GM19467 (cell line): Measurements from ENCODE around the gene CERKL.

Source experiments
- ATAC-seq: cut with Tn5 transposase; IDR thresholded peaks from one replicate; pipeline ENCODE4 v1.9.1; 2021; ENCODE audit warnings: mild to moderate bottlenecking, moderate library complexity; ENCODE audit not compliant: unreplicated experiment

CERKL gene

GRCh38 chr2:181578829-181579228 is 78.1 kb downstream of the CERKL start:
- ATAC-seq: no peak

DNA sequence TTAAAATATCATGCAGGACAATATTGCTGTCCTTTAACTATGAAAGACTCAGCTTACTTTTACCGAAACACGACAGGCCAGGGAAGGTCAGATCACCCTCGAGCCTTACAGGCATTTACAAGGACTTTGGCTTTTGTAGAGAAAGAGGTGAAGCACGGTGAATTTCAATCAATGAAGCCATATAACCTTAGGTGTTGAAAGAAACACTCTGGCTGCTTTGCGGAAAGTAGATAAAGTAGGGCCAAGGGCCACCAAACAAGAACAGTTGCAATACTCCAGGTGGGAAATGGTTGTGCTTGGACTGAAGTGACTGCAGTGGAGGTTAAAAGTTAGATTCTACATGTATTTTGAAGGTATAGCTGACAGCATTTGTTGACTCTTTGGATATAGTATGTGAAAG is 80.5 kb downstream of the CERKL start:
- ATAC-seq: no peak

GRCh38 chr2:181575650-181576025 is 81.3 kb downstream of the CERKL start:
- no peak for ATAC-seq

GRCh38 chr2:181575024-181575649 is 81.8 kb downstream of the CERKL start:
- ATAC-seq: no peak

- ATAC-seq: no peak
Observed at GRCh38 chr2:181574321-181574720, 82.6 kb downstream of the CERKL start.

DNA sequence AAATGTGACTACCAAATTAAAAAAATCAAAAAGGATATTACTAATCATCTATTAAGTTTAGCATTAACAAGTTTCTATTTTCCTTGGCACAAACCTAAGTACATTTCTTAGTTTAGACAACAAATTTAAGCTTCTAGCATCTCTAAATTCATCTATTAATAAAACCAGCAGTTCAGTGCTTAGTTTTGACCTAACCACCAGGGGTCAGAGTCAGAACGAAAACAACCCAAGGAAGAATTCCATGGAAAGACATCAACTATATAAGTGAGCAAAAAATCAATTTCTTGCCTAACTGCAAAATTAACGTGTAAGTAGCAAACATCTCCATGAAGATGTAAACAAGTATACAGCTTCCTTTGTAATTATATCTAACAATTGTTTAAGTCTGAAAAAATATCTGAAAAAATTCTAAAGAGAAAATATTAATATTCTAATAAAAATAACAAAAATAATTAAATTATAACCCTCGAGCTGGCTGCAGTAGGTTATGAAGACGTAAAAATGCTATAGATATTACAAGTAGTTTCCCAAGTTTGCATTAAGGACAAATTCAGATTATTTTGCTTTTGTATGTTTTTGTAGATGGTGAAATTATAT is 83.7 kb downstream of the CERKL start:
- ATAC-seq: no peak

GRCh38 chr2:181570833-181571661 is 85.9 kb downstream of the CERKL start:
- no peak for ATAC-seq

DNA sequence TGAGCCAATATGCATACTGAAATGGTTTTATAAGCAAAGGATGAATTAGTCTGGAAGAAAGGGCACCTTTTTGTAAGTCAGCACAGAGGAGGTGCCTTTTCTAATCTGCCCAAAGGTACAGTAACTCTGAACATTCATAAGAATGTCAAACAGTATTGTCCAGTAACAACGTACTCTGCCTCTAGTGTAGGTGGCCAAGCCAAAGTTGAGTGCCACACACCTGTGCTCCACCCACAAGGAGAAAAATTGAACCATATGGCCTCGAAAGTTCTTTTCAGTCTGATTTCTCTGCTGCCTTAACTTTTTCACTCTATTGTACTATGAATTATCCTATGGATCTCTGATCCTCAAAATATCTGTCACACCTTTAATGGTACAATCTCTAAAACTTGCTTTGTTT is 86.8 kb downstream of the CERKL start:
- ATAC-seq: no peak

DNA sequence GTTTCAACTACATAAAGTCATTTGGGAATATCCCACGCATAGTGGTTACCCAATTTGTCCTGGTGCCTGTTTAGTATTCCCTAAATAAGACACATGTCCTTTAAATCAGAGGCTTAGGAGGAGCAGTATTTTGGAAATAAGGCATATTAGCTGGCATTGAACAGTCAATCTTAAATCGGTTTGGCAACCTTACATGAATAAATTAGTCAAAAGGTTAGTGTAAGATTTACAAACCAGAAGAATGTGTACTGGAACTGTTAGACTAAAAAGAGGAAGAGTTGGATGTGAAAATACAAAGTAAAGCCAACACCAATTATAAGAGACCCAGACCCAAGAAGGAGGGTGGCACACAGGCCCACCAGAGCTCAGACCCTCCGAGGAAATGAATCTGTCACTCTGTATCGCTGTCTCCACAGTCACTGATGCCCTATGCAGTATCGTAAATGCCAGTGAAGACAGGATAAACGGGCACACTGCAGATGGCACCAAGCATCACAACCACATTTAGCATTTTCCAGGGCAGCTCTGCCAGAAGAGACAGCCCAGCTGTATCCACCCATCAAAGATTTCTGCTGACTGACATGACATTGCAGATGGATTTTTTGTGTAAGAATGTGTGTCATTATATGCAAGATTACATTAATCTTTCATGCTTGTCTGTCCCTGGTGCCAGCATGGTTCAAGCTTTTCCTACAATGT is 90.4 kb downstream of the CERKL start:
- no peak for ATAC-seq

DNA sequence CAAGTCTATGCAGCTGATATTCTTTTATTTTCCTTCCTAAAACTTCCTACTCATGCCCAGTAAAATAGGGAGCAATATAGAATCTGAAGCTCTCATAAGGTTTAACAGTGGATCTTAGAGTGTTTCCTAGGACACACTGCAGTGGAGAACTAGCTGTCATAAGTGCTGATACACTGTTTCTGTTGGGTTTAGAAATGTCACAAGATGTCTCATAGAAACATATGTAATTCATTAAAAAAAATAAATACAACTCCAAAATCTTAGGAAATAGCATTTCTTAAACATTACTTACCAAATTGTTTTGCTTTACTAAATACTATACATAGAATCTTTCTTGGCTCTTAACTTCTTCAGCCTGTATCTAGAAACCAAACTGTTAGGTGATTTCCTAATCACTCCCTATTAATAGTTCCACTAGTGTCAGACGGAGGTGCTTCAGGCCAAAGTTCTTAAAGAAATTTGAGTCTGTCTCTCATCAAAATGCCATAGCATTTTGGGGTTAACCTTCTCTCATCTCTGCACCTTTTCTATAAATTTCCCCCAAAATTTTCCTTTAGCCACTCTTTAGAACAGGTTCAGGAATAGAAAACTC is 93.7 kb downstream of the CERKL start:
- ATAC-seq: no peak

- no peak for ATAC-seq
Observed at GRCh38 chr2:181558371-181558770, 98.5 kb downstream of the CERKL start.

- ATAC-seq: no peak
Observed at GRCh38 chr2:181554061-181554830, 102.7 kb downstream of the CERKL start.

- ATAC-seq: no peak
Observed at GRCh38 chr2:181553244-181553643, 103.7 kb downstream of the CERKL start.

DNA sequence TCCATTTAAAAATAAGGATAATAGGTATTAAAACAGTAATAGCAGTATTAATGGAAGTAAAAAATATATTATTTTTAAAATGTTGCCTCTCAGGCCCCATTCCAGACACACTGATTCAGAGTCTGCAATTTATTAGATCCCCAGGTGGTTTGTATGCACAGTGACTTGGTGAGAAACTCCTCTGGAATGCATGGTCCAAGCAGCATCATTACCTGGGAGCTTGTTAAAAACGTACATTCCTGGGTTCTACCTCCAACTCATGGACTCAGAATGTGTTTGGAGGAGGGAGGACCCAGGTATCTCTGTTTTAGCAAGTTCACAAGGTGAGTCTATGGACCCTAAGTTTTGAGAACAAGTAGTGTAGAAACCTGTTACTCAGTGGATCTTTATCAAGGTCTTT is 104.1 kb downstream of the CERKL start:
- ATAC-seq: no peak

GRCh38 chr2:181546086-181546485 is 110.8 kb downstream of the CERKL start:
- ATAC-seq: no peak

DNA sequence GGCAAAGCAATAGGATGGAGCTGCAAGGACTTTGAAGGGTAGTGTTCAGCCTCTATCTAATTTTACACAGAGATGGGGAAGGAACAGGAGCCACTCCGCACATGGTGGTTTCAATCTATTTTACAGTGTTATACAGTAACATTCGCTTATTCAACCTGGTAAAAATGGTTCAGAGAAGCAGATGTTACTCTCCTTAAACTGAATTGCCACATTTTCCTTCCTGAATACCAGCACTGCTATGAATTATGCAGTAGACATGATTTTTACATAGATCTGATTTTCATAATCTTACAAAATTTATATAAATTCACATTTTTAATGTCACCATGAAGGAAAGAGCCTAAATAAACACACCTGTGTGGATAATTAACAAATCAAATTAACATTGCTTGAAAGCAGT is 114.7 kb downstream of the CERKL start:
- no peak for ATAC-seq

DNA sequence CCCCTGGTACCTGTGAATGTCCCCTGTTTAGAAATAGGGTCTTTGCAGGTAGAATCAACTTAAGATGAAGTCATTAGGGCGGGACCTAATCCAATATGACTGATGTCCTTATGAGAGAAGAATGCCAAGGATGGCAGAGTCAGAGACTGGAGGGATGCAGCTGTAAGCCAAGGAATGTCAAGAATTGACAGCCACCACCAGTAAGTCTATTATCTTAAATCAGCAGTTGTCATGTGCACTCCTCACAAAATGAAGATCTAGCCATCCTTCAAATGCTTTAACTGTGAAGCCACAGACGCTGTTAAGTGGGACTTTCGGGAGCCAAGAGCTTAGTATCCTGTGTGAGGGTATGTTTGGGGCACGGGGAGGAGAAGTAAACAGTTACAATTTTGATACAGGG is 116.5 kb downstream of the CERKL start:
- ATAC-seq: no peak

DNA sequence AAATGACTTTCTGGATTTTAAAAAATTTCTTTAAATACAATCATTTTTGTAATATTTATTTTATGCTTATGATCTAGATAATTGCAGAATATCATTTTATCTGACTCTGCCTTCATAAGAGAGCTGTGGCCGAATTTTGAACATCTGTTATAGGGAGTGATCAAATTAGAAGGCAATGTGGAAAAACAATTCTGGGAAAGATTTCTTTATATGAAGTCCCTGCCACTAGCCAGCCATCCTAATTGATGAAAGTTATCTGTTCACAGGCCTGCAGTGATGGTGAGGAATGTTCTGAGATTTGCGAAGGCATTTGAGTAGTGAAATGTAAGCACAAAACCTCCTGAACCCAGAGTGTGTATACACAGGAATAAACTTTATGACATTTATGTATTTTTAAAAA is 120.2 kb downstream of the CERKL start:
- no peak for ATAC-seq

DNA sequence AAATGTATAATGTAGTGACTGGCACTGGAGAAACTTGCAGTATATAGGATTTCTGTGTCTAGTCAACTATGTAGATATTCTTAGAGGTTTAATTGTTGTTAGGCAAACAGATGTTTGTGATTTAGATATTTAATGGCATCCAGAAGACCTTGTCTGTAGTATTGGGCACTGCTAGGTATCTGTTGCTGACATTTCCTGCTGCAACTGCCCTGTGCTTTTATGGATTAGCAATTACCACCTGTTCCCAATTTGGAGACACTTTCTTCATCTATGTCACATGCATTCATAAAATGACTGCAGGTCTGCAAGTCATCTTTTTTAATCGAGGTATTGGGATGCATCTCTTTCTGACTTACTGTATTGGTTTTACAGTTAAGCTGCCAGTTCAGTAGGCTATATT is 128.5 kb downstream of the CERKL start:
- no peak for ATAC-seq

GRCh38 chr2:181527058-181527457 is 129.8 kb downstream of the CERKL start:
- no peak for ATAC-seq

- ATAC-seq: no peak
Observed at GRCh38 chr2:181526014-181526413, 130.9 kb downstream of the CERKL start.
